ENCODE measurements around the gene OBSCN. TPM values are rescaled to one million over a fixed set of nuclear protein-coding genes. Genes with fewer than 3 reads are reported as not detected.

OBSCN gene
- total RNA-seq, 2 experiments from 2014 or later = 14.3 to 14.9 TPM

DNA sequence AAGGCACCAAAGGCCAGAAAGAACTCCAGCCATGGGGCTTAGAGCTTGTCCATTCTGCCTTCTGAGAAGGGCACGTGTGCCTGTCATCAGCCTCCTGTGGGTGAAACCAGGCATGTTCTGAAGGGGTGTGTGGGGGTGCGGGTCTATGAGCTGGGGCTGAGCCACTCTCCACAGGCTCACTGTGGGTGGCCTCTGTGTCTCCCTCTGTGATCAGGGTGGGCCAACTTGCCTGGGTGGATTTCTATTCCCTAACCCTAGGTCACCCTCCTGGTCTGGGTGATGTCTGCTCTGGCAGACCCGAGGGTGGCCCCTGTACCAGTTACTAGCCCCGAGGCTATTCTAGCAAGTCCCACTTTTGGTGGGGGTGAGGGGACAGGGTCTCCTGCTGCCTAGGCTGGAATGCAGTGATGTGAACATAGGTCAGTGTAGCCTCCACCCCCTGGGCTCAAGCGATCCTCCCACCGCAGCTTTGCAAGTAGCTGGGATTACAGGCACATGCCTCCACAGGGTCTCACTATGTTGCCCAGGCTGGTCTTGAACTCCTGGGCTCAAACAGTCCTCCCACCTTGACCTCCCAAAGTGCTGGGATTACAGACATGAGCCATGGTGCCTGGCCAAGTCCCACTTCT is 104.4 kb downstream of the OBSCN start:
- Mint-ChIP-seq H3K27me3 (no peaks in the 10 kb centered on the region), H3K4me3 (no peak overlapping the region), H3K9me3 (peaks cover 10% of the 10 kb centered on the region), H3K27ac (no peak overlapping the region), H3K36me3 (peaks cover 7% of the 10 kb centered on the region), H3K4me1 (ENCODE audit: low read depth) (no peaks in the 10 kb centered on the region)
- intact Hi-C loops (cut with micrococcal nuclease) = no loop called here
- CTCF ChIA-PET = no interaction called here
- POLR2A ChIA-PET = no interaction called here
- DNase-seq = no peak

DNA sequence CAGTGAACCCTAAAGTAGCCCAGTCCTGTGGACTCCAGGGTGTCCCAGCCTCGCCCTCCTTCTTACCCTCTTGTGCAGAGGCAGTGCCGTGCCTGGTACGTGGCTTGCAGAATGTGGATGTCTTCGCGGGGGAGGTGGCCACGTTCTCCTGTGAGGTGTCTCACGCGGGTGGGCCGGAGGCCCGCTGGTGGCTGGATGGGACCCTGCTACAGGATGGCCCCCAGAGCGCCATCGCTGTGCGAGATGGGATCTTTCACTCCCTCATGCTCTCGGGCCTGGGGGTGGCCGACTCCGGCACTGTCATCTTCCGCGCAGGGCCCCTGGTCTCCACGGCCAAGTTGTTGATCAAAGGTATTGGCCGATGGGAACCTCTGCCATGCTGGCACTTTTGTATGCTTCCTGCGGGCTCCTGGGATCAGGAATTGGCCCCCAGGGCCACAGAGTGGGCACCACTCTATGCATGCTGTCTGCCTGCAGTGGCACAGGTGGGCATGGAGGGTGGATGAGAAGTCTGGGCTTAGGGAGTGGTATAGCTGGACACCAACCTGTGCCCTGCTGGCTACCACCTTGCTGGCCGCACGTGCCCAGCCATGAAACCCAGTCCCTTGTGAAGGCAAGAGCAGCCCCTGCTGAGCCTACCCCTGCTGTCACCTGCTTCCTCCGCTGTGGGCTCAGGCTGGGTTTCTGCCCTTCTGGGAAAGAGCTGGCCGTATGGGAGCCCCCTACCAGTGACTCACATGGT is 105.9 kb downstream of the OBSCN start:
- H3K36me3 Mint-ChIP-seq = peaks cover 7% of the 10 kb centered on the region
- H3K4me3 Mint-ChIP-seq = no peak overlapping the region
- peaks cover 10% of the 10 kb centered on the region for H3K9me3 Mint-ChIP-seq
- ChIA-PET POLR2A (no interaction called here), CTCF (no interaction called here)
- H3K27me3 Mint-ChIP-seq = no peaks in the 10 kb centered on the region
- no peak overlapping the region for H3K27ac Mint-ChIP-seq
- intact Hi-C loops (cut with micrococcal nuclease) = no loop called here
- no peaks in the 10 kb centered on the region for H3K4me1 Mint-ChIP-seq (ENCODE audit: low read depth)
- no peak for DNase-seq

DNA sequence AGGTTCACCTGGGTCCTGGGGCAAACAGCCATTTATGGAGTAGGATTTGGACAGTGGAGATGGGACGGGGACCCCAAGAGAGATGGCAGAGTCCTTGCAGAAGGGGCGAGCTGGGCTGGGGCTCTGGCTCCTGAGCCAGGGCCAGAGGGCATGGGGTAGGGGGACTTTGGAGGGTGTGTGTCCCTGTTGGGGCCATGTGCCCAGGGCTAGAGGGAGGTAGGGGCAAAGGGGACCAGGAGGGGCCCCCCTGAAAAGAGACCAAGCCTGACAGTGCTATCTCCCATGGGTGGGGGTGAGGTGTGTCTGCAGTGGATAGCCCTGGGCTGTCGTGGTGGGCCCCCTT is 106.4 kb downstream of the OBSCN start:
- POLR2A ChIA-PET = no interaction called here
- no peak overlapping the region for H3K27ac Mint-ChIP-seq
- no peak overlapping the region for H3K4me3 Mint-ChIP-seq
- intact Hi-C loops (cut with micrococcal nuclease) = no loop called here
- CTCF ChIA-PET = no interaction called here
- no peaks in the 10 kb centered on the region for H3K27me3 Mint-ChIP-seq
- no peak for DNase-seq
- H3K9me3 Mint-ChIP-seq = peaks cover 10% of the 10 kb centered on the region
- no peaks in the 10 kb centered on the region for H3K4me1 Mint-ChIP-seq (ENCODE audit: low read depth)
- peaks cover 7% of the 10 kb centered on the region for H3K36me3 Mint-ChIP-seq

DNA sequence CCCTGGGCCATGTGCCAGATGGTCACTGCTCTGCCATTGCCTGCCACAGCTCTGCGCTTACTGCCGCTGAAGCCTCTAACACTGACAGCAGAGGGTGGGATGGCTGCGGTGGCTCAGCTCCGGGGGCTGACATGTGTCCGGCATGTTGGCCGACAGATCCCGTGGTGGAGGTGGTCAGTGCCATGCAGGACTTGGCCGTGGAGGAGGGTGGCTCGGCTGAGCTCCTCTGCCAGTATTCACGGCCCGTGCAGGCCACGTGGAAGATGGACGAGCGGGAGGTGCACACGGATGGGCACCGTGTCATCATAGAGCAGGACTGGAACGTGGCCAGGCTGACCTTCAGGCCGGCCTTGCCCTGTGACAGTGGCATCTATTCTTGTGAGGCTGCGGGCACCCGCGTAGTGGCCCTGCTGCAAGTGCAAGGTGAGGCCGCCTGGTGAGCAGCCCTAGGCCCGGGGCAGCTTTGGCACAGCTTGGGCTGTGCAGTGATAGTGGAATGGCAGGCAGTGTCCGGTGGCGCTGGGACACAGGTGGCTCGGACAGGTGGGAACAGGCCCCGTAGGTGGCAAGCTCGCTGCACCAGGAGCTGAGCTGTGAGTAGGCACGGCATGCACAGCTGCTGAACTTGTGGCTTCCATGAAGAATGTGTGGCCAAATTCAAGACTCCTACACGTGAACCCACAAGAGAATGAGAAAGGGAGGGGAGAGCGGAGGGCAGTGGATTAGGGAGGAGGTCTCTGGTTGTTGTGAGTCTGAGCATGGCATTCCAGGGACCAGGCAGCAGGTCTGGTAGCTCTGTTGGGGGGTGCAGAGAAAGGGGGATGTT is 107.0 kb downstream of the OBSCN start:
- ChIA-PET CTCF (no interaction called here), POLR2A (no interaction called here)
- Mint-ChIP-seq H3K4me1 (ENCODE audit: low read depth) (no peaks in the 10 kb centered on the region), H3K36me3 (peaks cover 7% of the 10 kb centered on the region), H3K27me3 (no peaks in the 10 kb centered on the region), H3K4me3 (no peak overlapping the region), H3K27ac (no peak overlapping the region), H3K9me3 (peaks cover 10% of the 10 kb centered on the region)
- no peak for DNase-seq
- intact Hi-C loops (cut with micrococcal nuclease) = no loop called here

DNA sequence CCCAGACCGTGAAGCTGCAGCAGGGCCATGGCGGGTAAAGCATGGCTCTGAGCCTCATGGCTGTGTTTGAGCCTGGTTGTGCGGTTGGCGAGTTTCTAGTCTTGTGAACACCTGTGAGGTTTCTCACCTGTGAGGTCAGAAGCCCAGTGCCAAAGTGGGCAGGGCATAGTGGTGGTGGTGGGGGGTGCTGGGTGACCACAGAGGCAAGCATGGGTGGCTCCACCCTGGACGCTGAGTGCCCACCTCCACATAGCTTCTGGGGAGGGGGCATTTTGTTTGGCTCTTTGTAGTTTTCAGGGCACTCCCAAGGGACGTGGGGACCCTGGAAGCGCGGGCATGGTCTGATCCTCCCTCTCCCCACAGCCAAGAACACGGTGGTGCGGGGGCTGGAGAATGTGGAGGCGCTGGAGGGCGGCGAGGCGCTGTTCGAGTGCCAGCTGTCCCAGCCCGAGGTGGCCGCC is 107.7 kb downstream of the OBSCN start:
- Mint-ChIP-seq H3K9me3 (peaks cover 10% of the 10 kb centered on the region), H3K4me3 (no peak overlapping the region), H3K36me3 (peaks cover 7% of the 10 kb centered on the region), H3K27me3 (no peaks in the 10 kb centered on the region), H3K4me1 (ENCODE audit: low read depth) (no peaks in the 10 kb centered on the region), H3K27ac (no peak overlapping the region)
- ChIA-PET POLR2A (no interaction called here), CTCF (no interaction called here)
- intact Hi-C loops (cut with micrococcal nuclease) = no loop called here
- no peak for DNase-seq

DNA sequence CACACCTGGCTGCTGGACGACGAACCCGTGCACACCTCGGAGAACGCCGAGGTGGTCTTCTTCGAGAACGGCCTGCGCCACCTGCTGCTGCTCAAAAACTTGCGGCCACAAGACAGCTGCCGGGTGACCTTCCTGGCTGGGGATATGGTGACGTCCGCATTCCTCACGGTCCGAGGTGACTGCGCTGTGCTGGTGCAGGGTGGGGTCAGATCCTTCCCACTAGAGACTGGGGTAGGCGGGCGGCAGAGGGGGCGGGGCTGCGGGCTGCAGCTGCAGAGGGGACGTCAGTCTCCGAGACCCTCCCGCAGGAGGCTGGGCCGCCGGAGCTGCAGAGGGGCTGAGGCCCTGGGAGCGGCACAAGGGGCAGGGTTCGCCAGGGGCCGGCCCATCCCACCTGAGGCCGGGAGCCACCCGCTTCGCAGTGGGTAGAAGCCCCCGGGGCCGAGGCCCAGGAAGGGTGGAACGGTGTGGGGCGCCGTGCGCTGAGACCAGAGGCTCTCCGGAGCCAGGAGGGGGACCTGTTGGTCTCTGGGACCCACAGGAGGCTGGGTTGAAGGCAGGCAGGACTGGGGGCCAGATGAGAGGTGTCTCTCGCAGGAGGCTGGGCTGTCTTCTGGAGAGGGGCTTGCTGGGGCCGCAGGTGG is 108.2 kb downstream of the OBSCN start:
- H3K36me3 Mint-ChIP-seq = peaks cover 7% of the 10 kb centered on the region
- no peaks in the 10 kb centered on the region for H3K27me3 Mint-ChIP-seq
- peaks cover 10% of the 10 kb centered on the region for H3K9me3 Mint-ChIP-seq
- no peaks in the 10 kb centered on the region for H3K4me1 Mint-ChIP-seq (ENCODE audit: low read depth)
- no peak overlapping the region for H3K27ac Mint-ChIP-seq
- intact Hi-C loops (cut with micrococcal nuclease) = no loop called here
- no peak for DNase-seq
- ChIA-PET POLR2A (no interaction called here), CTCF (no interaction called here)
- H3K4me3 Mint-ChIP-seq = no peak overlapping the region

DNA sequence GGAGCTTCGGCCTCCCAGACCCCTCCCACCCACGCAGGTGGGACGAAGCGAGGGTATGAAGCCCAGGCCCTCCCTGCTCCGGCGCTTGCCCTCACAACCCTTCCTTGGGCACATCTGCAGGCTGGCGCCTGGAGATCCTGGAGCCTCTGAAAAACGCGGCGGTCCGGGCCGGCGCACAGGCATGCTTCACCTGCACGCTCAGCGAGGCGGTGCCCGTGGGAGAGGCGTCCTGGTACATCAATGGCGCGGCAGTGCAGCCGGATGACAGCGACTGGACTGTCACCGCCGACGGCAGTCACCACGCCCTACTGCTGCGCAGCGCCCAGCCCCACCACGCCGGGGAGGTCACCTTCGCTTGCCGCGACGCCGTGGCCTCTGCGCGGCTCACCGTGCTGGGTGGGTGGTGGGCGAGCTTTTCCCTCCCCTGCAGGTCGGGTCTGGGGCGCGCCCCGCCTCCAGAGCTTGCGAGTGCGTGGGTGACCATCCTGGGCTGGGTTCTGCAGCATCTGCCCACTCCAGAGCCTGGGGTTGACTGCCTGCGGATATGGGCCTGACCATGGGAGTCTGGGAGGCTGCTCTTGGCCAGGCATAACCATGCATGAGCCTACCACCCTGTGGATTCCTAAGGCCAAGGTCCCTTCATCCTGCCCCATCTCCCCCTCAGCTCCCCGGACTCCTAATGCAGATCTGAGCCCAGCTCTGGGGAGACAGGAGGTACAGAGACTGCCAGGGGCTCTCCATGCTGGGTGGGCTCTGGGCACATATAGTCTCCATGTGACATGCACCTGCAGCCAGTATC is 108.9 kb downstream of the OBSCN start:
- H3K27me3 Mint-ChIP-seq = no peaks in the 10 kb centered on the region
- POLR2A ChIA-PET = no interaction called here

DNA sequence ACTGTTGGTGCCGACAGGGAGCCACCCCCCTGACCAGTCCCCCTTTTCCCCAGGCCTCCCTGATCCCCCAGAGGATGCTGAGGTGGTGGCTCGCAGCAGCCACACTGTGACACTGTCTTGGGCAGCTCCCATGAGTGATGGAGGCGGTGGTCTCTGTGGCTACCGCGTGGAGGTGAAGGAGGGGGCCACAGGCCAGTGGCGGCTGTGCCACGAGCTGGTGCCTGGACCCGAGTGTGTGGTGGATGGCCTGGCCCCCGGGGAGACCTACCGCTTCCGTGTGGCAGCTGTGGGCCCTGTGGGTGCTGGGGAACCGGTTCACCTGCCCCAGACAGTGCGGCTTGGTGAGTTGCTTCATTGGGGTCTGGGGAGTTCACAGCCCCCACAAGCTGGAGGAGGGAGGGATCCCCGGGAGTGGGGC is 109.6 kb downstream of the OBSCN start:
- ChIA-PET CTCF (no interaction called here), POLR2A (no interaction called here)
- H3K9me3 Mint-ChIP-seq = peaks cover 9% of the 10 kb centered on the region

More for the DNA sequence above, 108.9 kb downstream of the OBSCN start:
- Mint-ChIP-seq H3K4me3 (no peak overlapping the region), H3K9me3 (peaks cover 10% of the 10 kb centered on the region), H3K27ac (no peak overlapping the region), H3K36me3 (peaks cover 7% of the 10 kb centered on the region), H3K4me1 (ENCODE audit: low read depth) (no peaks in the 10 kb centered on the region)
- CTCF ChIA-PET = no interaction called here
- no peak for DNase-seq
- intact Hi-C loops (cut with micrococcal nuclease) = no loop called here

DNA sequence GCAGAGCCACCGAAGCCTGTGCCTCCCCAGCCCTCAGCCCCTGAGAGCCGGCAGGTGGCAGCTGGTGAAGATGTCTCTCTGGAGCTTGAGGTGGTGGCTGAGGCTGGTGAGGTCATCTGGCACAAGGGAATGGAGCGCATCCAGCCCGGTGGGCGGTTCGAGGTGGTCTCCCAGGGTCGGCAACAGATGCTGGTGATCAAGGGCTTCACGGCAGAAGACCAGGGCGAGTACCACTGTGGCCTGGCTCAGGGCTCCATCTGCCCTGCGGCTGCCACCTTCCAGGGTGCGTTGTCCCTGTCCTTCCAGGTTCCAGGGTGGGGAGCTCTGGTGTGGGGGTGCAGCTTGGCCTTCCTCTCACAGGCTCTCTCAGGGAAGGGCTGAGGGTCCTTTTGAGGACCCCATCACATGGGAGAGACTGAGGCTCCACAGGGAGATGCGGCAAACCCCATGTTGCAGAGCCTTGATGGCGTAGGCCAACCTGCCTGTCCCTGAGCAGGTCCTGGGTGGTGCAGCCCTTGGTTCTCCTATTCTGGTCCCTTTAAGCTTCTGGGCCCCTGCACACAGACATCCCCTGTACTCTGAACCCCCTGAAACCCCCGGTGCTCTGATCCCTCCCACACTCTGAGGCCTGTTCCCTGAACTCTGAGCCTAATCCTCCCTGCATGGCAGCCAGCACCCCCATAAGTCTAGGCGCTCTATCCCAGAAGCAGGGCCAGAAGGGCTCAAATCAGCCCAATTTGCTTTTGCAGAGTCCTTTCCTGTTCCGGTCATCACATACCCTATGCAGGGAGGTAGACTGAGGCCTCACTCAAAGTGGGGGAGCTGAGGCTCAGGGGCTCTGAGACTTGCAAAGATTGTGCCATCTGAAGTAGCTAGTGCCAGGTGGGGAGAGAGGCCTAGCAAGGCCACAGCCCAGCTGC is 110.3 kb downstream of the OBSCN start:
- H3K4me1 Mint-ChIP-seq (ENCODE audit: low read depth) = no peaks in the 10 kb centered on the region
- H3K36me3 Mint-ChIP-seq = peaks cover 5% of the 10 kb centered on the region
- H3K9me3 Mint-ChIP-seq = peaks cover 2% of the 10 kb centered on the region
- DNase-seq = no peak
- H3K4me3 Mint-ChIP-seq = no peak overlapping the region
- intact Hi-C loops (cut with micrococcal nuclease) = no loop called here
- CTCF ChIA-PET = no interaction called here
- H3K27me3 Mint-ChIP-seq = no peaks in the 10 kb centered on the region
- POLR2A ChIA-PET = no interaction called here
- H3K27ac Mint-ChIP-seq = no peak overlapping the region

More for the DNA sequence above, 109.6 kb downstream of the OBSCN start:
- intact Hi-C loops (cut with micrococcal nuclease) = no loop called here
- Mint-ChIP-seq H3K27me3 (no peaks in the 10 kb centered on the region), H3K4me1 (ENCODE audit: low read depth) (no peaks in the 10 kb centered on the region), H3K4me3 (no peak overlapping the region), H3K36me3 (peaks cover 7% of the 10 kb centered on the region), H3K27ac (no peak overlapping the region)
- DNase-seq = no peak

DNA sequence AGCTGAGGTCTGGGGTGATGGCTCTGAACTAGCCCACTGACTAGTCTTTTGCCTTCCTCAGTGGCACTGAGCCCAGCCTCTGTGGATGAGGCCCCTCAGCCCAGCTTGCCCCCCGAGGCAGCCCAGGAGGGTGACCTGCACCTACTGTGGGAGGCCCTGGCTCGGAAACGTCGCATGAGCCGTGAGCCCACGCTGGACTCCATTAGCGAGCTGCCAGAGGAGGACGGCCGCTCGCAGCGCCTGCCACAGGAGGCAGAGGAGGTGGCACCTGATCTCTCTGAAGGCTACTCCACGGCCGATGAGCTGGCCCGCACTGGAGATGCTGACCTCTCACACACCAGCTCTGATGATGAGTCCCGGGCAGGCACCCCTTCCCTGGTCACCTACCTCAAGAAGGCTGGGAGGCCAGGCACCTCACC is 111.0 kb downstream of the OBSCN start:
- no peaks in the 10 kb centered on the region for H3K4me1 Mint-ChIP-seq (ENCODE audit: low read depth)
- intact Hi-C loops (cut with micrococcal nuclease) = no loop called here
- POLR2A ChIA-PET = no interaction called here
- peaks cover 4% of the 10 kb centered on the region for H3K36me3 Mint-ChIP-seq
- no peaks in the 10 kb centered on the region for H3K27me3 Mint-ChIP-seq
- DNase-seq = no peak
- H3K9me3 Mint-ChIP-seq = no peaks in the 10 kb centered on the region
- no peak overlapping the region for H3K27ac Mint-ChIP-seq
- CTCF ChIA-PET = no interaction called here
- no peak overlapping the region for H3K4me3 Mint-ChIP-seq

DNA sequence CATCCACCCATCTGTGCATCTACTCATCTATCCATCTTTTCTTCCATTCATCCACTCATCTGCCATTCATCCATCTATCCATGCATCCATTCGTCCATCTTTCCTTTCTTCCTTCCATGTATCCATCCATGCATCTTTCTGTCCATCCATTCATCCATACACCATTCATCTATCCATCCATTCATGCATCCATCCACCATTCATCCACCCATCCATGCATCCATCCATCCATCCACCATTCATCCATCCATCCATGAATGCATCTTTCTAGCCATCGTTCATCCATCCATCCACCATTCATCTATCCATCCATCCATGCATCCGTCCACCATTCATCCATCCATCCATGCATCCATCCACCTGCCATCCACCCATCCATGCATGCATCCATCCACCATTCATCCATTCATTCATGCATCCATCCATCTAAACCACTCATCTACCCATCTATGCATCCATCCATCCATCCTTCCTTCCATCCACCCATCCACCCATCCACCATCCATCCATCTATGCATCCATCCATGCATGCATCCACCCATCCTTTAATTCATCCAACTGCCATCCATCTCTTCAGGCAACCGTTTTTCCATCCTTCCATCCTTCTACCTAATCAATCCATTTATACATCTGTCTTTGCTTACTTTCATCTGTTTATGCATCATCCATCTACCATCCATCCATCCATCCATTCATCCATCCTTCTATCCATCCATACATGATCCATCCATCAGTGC is 111.7 kb downstream of the OBSCN start:
- peaks cover 8% of the 10 kb centered on the region for H3K36me3 Mint-ChIP-seq
- no peak for DNase-seq
- ChIA-PET CTCF (no interaction called here), POLR2A (no interaction called here)
- H3K4me3 Mint-ChIP-seq = no peak overlapping the region
- no peaks in the 10 kb centered on the region for H3K4me1 Mint-ChIP-seq (ENCODE audit: low read depth)
- H3K27me3 Mint-ChIP-seq = no peaks in the 10 kb centered on the region
- no peak overlapping the region for H3K27ac Mint-ChIP-seq
- intact Hi-C loops (cut with micrococcal nuclease) = no loop called here
- H3K9me3 Mint-ChIP-seq = no peaks in the 10 kb centered on the region
